ENCODE data around the gene ORAI3. TPM values are rescaled to one million over a fixed set of nuclear protein-coding genes. Genes with fewer than 3 reads are reported as not detected.

Gene ORAI3
- total and polyA plus RNA-seq, 2 of the 13 experiments (the other 11 are each of a cell fraction or from before 2014, with no cell fraction given): 11.4 to 32.0 TPM

GRCh38 chr16:30998852-30999761 is 50.2 kb downstream of the ORAI3 start (continued):
- TF ChIP-seq MTA1 (CRISPR knock-in tag; IDR thresholded peaks at IDR 0.05; ENCODE audit: borderline replicate concordance) (peak; percentile 29; the same call in 1 of the 2 replicates), ZNF362 (CRISPR knock-in tag; IDR thresholded peaks at IDR 0.05; ENCODE audit: borderline replicate concordance) (peak; percentile 66; the same call in 1 of the 2 replicates), HOMEZ (CRISPR knock-in tag; IDR thresholded peaks at IDR 0.05; ENCODE audit: low read depth) (0 out of 2 replicates have a peak, but pooled peaks have one; percentile 25), RBAK (CRISPR knock-in tag; IDR thresholded peaks at IDR 0.05) (peak; percentile 35; the same call in 1 of the 2 replicates), ZSCAN25 (CRISPR knock-in tag; IDR thresholded peaks at IDR 0.05) (peak; percentile 85), ZNF710 (CRISPR knock-in tag; IDR thresholded peaks at IDR 0.05; ENCODE audit: borderline replicate concordance) (peak; percentile 89), RERE (CRISPR knock-in tag; IDR thresholded peaks at IDR 0.05; ENCODE audit: low read depth) (no peak), GATA4 (IDR thresholded peaks at IDR 0.05; ENCODE audit: borderline replicate concordance, low read depth) (peak; percentile 52; the same call in 1 of the 2 replicates), FOXO1 (CRISPR knock-in tag; IDR thresholded peaks at IDR 0.05) (peak; percentile 89; the same call in 1 of the 2 replicates), RELA (CRISPR knock-in tag; IDR thresholded peaks at IDR 0.05) (no peak)
- TF ChIP-seq, protein P1, sequence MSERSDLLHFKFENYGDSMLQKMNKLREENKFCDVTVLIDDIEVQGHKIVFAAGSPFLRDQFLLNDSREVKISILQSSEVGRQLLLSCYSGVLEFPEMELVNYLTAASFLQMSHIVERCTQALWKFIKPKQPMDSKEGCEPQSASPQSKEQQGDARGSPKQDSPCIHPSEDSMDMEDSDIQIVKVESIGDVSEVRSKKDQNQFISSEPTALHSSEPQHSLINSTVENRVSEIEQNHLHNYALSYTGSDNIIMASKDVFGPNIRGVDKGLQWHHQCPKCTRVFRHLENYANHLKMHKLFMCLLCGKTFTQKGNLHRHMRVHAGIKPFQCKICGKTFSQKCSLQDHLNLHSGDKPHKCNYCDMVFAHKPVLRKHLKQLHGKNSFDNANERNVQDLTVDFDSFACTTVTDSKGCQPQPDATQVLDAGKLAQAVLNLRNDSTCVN (CRISPR knock-in tag; IDR thresholded peaks at IDR 0.05; ENCODE audit: borderline replicate concordance): no peak; the same call in 1 of the 2 replicates
- TF ChIP-seq, protein P2, sequence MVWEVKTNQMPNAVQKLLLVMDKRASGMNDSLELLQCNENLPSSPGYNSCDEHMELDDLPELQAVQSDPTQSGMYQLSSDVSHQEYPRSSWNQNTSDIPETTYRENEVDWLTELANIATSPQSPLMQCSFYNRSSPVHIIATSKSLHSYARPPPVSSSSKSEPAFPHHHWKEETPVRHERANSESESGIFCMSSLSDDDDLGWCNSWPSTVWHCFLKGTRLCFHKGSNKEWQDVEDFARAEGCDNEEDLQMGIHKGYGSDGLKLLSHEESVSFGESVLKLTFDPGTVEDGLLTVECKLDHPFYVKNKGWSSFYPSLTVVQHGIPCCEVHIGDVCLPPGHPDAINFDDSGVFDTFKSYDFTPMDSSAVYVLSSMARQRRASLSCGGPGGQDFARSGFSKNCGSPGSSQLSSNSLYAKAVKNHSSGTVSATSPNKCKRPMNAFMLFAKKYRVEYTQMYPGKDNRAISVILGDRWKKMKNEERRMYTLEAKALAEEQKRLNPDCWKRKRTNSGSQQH (CRISPR knock-in tag; IDR thresholded peaks at IDR 0.05; ENCODE audit: low read depth): no peak
- TF ChIP-seq, protein P3, sequence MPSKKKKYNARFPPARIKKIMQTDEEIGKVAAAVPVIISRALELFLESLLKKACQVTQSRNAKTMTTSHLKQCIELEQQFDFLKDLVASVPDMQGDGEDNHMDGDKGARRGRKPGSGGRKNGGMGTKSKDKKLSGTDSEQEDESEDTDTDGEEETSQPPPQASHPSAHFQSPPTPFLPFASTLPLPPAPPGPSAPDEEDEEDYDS (CRISPR knock-in tag; IDR thresholded peaks at IDR 0.05): peak; percentile 63
